Measurements from ENCODE around the gene HNRNPR. TPM values are rescaled to one million over a fixed set of nuclear protein-coding genes. Genes with fewer than 3 reads are reported as not detected.

The HNRNPR gene
- total RNA-seq, 6 experiments from 2014 or later: 115 to 147 (median 144) TPM

DNA sequence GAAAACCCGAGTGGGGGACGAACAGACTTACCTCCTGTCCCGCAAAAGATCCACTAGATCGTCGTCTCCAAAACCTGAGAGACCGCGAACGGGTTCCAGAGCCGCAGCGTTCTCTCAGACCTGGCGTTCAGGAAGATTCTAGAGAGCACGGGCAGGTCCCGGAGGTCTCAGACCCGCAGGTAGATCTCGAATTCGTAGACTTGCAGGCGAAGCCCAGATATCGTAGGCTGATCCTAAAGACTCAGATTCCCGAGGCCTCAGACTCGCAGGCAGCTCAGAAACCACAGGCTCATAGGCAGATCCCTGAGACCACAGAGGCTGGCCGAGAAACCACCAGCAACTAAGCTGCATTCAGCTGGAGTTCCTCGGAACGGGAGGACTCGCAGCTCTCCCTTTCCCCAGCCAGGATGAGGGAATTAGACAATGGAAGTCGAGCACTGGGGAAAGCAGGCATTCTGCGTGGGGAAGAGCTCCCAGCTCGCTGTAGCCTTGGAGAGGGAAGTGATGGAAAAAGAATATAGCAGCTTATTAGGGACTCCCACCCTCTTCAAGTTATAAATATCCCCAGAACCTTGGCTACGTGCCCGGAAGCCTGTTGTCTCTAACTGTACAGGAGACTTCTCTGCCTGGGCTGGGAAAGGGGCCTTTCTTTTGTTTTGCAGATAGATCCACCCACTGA, 25.4 kb upstream of the HNRNPR start, which contains the start of gene ZNF436:
Gene ZNF436 (minus strand): TSS at position 502 of the 679 bp plus-strand sequence. CDS start 1,831 bp downstream, outside the sequence.
- Mint-ChIP-seq H3K4me1 (ENCODE audit: low read depth) (peaks cover 51% of the 10 kb centered on the region), H3K9me3 (peaks cover 26% of the 10 kb centered on the region), H3K27ac (peak within 1 kb of the TSS; percentile 92), H3K36me3 (ENCODE audit: low read depth) (peaks cover 37% of the 10 kb centered on the region), H3K4me3 (peak within 1 kb of the TSS; percentile 93), H3K27me3 (ENCODE audit: insufficient read depth) (no peaks in the 10 kb centered on the region; the same call in 1 of the 2 replicates)
- TF ChIP-seq, protein P1, sequence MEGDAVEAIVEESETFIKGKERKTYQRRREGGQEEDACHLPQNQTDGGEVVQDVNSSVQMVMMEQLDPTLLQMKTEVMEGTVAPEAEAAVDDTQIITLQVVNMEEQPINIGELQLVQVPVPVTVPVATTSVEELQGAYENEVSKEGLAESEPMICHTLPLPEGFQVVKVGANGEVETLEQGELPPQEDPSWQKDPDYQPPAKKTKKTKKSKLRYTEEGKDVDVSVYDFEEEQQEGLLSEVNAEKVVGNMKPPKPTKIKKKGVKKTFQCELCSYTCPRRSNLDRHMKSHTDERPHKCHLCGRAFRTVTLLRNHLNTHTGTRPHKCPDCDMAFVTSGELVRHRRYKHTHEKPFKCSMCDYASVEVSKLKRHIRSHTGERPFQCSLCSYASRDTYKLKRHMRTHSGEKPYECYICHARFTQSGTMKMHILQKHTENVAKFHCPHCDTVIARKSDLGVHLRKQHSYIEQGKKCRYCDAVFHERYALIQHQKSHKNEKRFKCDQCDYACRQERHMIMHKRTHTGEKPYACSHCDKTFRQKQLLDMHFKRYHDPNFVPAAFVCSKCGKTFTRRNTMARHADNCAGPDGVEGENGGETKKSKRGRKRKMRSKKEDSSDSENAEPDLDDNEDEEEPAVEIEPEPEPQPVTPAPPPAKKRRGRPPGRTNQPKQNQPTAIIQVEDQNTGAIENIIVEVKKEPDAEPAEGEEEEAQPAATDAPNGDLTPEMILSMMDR (IDR thresholded peaks at IDR 0.05): no peak
- peak; percentile 75 for DNase-seq

DNA sequence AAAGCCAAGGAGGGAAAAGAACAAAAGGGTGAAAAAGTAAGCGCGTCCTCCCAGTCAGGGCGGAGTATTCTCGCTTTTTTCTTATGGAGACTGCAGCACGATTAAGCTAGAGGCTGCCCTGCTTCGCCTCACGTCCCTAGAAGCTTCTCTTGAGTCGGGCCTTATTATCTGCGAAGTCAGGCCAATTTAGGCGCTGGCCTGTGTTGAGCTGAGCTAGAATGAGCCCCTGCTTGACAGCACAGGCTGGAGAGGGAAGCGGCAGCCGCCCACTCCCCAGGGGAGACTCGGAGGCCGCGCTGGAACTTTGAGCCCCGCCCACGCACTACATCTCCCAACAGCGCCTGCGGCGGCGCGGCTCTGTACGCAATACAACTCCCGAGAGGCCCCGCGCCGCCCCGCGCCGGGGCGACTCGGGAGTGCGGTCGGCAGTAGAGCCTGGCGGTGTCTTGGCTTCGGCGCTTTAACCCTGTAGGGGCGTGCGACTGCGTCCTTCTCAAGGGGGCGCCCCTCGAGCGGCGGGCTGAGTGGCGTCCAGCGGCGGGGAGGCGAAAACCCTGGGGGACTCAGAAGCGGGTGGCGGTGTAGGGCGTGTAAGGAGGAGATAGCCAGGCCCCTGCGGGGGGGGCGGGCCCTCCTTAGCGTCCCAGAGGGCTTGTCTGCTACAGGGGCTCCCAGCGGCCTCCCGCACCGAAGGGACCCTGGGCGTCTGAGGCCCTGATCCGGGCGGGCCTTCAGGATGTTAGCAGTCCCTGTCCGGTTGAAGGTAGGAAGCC, 24.7 kb upstream of the HNRNPR start:
- Mint-ChIP-seq H3K27me3 (ENCODE audit: insufficient read depth) (no peaks in the 10 kb centered on the region; the same call in 1 of the 2 replicates), H3K36me3 (ENCODE audit: low read depth) (peaks cover 42% of the 10 kb centered on the region), H3K4me1 (ENCODE audit: low read depth) (peaks cover 51% of the 10 kb centered on the region), H3K27ac (peak overlapping the region; percentile 92), H3K9me3 (peaks cover 33% of the 10 kb centered on the region), H3K4me3 (peak overlapping the region; percentile 93)
- peak; percentile 80 for DNase-seq
- TF ChIP-seq, protein P1 (IDR thresholded peaks at IDR 0.05): peak; percentile 68

DNA sequence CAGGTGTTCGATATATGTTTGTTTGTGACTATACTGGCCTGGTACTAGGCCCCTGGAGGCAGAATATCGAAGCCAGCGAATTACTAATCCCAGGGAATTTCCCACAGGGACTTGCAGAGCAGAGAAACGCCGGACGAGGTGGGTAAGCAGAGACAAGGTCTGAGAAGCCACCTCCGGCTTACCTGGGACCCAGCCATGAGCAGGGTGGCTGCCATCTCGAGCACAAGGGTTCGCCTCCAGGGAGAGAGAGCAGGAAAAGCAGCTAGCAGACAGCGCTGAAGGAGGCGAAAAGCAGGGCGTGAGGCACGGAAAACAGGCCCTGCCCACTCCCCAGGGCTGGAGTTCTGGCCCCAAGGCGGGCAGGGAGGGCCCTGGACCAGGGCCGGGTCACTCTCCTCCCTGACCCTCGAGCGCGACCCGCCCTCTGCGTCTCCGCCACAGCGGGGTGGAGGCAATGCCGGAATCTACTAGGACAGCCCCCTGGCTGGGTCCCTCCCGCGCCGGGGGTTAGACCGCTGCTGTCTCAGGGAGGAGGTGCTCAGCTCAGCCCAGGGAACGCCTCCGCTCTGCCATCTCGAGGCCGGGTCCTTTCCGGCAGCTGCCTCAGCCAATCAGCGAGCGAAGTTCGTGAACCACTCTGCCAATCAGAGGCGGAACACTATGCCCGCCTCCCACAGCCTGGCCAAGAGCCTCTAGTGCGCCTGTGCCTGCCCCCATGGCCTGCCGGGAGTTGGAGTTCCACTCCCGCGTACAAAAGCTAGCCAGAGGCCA, 23.9 kb upstream of the HNRNPR start:
- peak overlapping the region; percentile 93 for H3K4me3 Mint-ChIP-seq
- peaks cover 50% of the 10 kb centered on the region for H3K36me3 Mint-ChIP-seq (ENCODE audit: low read depth)
- peak; percentile 99 for DNase-seq
- peak overlapping the region; percentile 92 for H3K27ac Mint-ChIP-seq
- peaks cover 41% of the 10 kb centered on the region for H3K9me3 Mint-ChIP-seq
- peaks cover 51% of the 10 kb centered on the region for H3K4me1 Mint-ChIP-seq (ENCODE audit: low read depth)
- TF ChIP-seq, protein P1 (IDR thresholded peaks at IDR 0.05): no peak
- no peaks in the 10 kb centered on the region; the same call in 1 of the 2 replicates for H3K27me3 Mint-ChIP-seq (ENCODE audit: insufficient read depth)

DNA sequence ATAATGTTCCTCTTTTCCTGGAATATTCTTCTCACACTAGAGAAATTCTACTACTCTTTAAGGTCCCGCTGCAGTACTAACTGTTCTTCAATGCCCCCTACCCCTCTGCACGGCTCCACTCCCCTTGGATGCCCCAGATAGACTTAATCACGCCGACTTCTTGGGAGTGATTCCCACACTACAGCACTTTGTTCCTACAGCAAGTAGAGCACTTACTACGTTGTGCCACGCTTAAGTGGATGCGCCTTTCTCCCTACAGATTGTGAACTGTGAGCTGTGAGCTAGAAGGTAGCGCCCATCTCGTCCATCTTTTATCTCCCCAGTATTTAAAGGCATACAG, 23.3 kb upstream of the HNRNPR start:
- H3K4me3 Mint-ChIP-seq: peak overlapping the region; percentile 93
- peaks cover under 1% of the 10 kb centered on the region for H3K27me3 Mint-ChIP-seq (ENCODE audit: insufficient read depth)
- DNase-seq: no peak
- peaks cover 54% of the 10 kb centered on the region for H3K36me3 Mint-ChIP-seq (ENCODE audit: low read depth)
- peaks cover 50% of the 10 kb centered on the region for H3K4me1 Mint-ChIP-seq (ENCODE audit: low read depth)
- TF ChIP-seq, protein P1 (IDR thresholded peaks at IDR 0.05): no peak
- peak overlapping the region; percentile 92 for H3K27ac Mint-ChIP-seq
- H3K9me3 Mint-ChIP-seq: peaks cover 47% of the 10 kb centered on the region

DNA sequence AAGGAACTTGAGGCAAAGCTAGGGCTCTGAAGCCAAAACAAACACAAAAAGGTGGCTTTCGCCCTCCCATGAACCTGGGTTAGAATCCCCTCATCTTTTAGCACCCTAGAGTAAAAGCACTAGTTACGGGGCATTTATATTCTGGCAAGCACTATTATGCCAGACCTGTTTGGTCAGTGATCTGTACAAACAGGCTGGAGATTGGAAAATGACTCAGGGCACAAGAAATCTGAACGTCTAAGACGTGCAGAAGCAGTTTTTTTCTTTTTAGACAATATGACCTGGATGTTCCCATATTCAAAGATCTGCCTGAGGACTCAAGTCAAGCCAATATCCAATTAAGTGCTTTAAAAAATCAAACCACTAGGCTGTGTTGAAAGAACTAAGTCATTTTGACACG, 22.5 kb upstream of the HNRNPR start:
- Mint-ChIP-seq H3K4me3 (peak overlapping the region; percentile 93), H3K27me3 (ENCODE audit: insufficient read depth) (peaks cover 6% of the 10 kb centered on the region), H3K4me1 (ENCODE audit: low read depth) (peaks cover 42% of the 10 kb centered on the region), H3K36me3 (ENCODE audit: low read depth) (peaks cover 54% of the 10 kb centered on the region), H3K9me3 (peaks cover 55% of the 10 kb centered on the region), H3K27ac (no peak overlapping the region)
- TF ChIP-seq, protein P1 (IDR thresholded peaks at IDR 0.05): no peak
- no peak for DNase-seq

Measured in HFFc6 (cell line).